Astrocyte (in vitro differentiated cells and primary cell): ENCODE data around the gene ANGPTL5. TPM values are rescaled to one million over a fixed set of nuclear protein-coding genes. Genes with fewer than 3 reads are reported as not detected.

Experiments used
- DNase-seq: peaks from one replicate; pipeline ENCODE4 v3.0.0-alpha.2; 2010; ENCODE audit warnings: low read depth
- FAIRE-seq: peaks from 2 replicates; lab custom pipeline; 2011; peaks lifted over from hg19 to GRCh38; lab: Jason Lieb, UNC
- H2AFZ ChIP-seq: 2 replicates; pipeline ENCODE4 v1.6.0; 2012; ENCODE audit warnings: low read depth, low read length, inconsistent platforms
- H3K27ac ChIP-seq: 2 replicates; pipeline ENCODE4 v1.5.1; 2011; ENCODE audit warnings: low read depth, low read length, inconsistent platforms
- H3K27me3 ChIP-seq: 2 replicates; pipeline ENCODE4 v1.6.0; 2011; ENCODE audit warnings: low read length, inconsistent platforms; ENCODE audit not compliant: insufficient read depth
- H3K36me3 ChIP-seq: 2 replicates; pipeline ENCODE4 v1.5.1; 2011; ENCODE audit warnings: low read length, inconsistent platforms; ENCODE audit not compliant: insufficient read depth
- H3K4me1 ChIP-seq: 2 replicates; pipeline ENCODE4 v1.5.1; 2011; ENCODE audit warnings: low read length, inconsistent platforms; ENCODE audit not compliant: insufficient read depth
- H3K4me2 ChIP-seq: 2 replicates; pipeline ENCODE4 v1.6.0; 2012; ENCODE audit warnings: low read length, inconsistent platforms
- H3K4me3 ChIP-seq: 2 replicates; pipeline ENCODE4 v1.5.1; 2011; ENCODE audit warnings: low read depth, mild to moderate bottlenecking, low read length, inconsistent platforms; ENCODE audit not compliant: insufficient read depth
- H3K79me2 ChIP-seq: 2 replicates; pipeline ENCODE4 v1.6.0; 2012; ENCODE audit warnings: mild to moderate bottlenecking, low read length, inconsistent platforms; ENCODE audit not compliant: insufficient read depth
- H3K9ac ChIP-seq: 2 replicates; pipeline ENCODE4 v1.6.0; 2012; ENCODE audit warnings: mild to moderate bottlenecking, low read length, inconsistent platforms
- H3K9me3 ChIP-seq: 2 replicates; pipeline ENCODE4 v1.5.1; 2012; ENCODE audit warnings: low read depth, mild to moderate bottlenecking, low read length, inconsistent platforms; ENCODE audit not compliant: insufficient read depth
- H4K20me1 ChIP-seq: 2 replicates; pipeline ENCODE4 v1.6.0; 2012; ENCODE audit warnings: low read length, inconsistent platforms; ENCODE audit not compliant: insufficient read depth
- H3K27ac Mint-ChIP-seq: one replicate; pipeline ENCODE4 v1.8.0; 2021; ENCODE audit warnings: mild to moderate bottlenecking, mixed read lengths; ENCODE audit not compliant: unreplicated experiment
- H3K27me3 Mint-ChIP-seq: one replicate; pipeline ENCODE4 v1.8.0; 2021; ENCODE audit warnings: low read depth, mixed read lengths; ENCODE audit not compliant: unreplicated experiment
- H3K36me3 Mint-ChIP-seq: one replicate; pipeline ENCODE4 v1.8.0; 2021; ENCODE audit warnings: low read depth, mixed read lengths; ENCODE audit not compliant: unreplicated experiment
- H3K4me1 Mint-ChIP-seq: one replicate; pipeline ENCODE4 v1.8.0; 2021; ENCODE audit warnings: low read depth, mixed read lengths; ENCODE audit not compliant: unreplicated experiment
- H3K4me3 Mint-ChIP-seq: one replicate; pipeline ENCODE4 v1.8.0; 2021; ENCODE audit warnings: mild to moderate bottlenecking, moderate library complexity, mixed read lengths; ENCODE audit not compliant: unreplicated experiment
- H3K9me3 Mint-ChIP-seq: one replicate; pipeline ENCODE4 v1.8.0; 2021; ENCODE audit warnings: mild to moderate bottlenecking, mixed read lengths; ENCODE audit not compliant: unreplicated experiment
- CTCF ChIP-seq: IDR thresholded peaks from 2 replicates; pipeline ENCODE4 v1.5.1; 2011; ENCODE audit warnings: low read depth, mild to moderate bottlenecking, inconsistent platforms, low read length, moderate library complexity; ENCODE audit not compliant: insufficient read depth
- EZH2 ChIP-seq: IDR thresholded peaks from 2 replicates; pipeline ENCODE4 v1.6.1; 2012; ENCODE audit warnings: mild to moderate bottlenecking, low read length, inconsistent platforms; ENCODE audit not compliant: insufficient read depth
- total RNA-seq: library from RNA; stranded (reverse); gene quantifications from 2 replicates; pipeline ENCODE4 v1.2.1, GENCODE V29; 2021

ANGPTL5 gene
- total RNA-seq, 1 donor from 2014 or later, result not detected

- Mint-ChIP-seq H3K4me3 (no peak overlapping the region), H3K4me1 (peaks cover 34% of the 10 kb centered on the region), H3K36me3 (peaks cover 1% of the 10 kb centered on the region), H3K27ac (peak overlapping the region; percentile 63), H3K27me3 (peaks cover 2% of the 10 kb centered on the region), H3K9me3 (peaks cover 6% of the 10 kb centered on the region)
- H3K36me3 ChIP-seq, result no peaks in the 10 kb centered on the region
- H4K20me1 ChIP-seq, result no peaks in the 10 kb centered on the region
- H3K27ac ChIP-seq, result peak overlapping the region; percentile 87
- no peak overlapping the region for H2AFZ ChIP-seq
- H3K4me1 ChIP-seq, result peaks cover 46% of the 10 kb centered on the region
- no peak overlapping the region for H3K4me3 ChIP-seq
- no peak overlapping the region for H3K9ac ChIP-seq
- no peak for TF ChIP-seq EZH2
- TF ChIP-seq CTCF, result no peak
- FAIRE-seq, result no peak
- no peaks in the 10 kb centered on the region for H3K79me2 ChIP-seq
- no peak overlapping the region for H3K4me2 ChIP-seq
- H3K9me3 ChIP-seq, result peaks cover 3% of the 10 kb centered on the region
- no peaks in the 10 kb centered on the region for H3K27me3 ChIP-seq
- no peak for DNase-seq
These were observed 52.2 kb downstream of the ANGPTL5 start for GRCh38 chr11:101864098-101864497.

- H3K36me3 Mint-ChIP-seq, result peaks cover 1% of the 10 kb centered on the region
- H2AFZ ChIP-seq, result no peak overlapping the region
- TF ChIP-seq EZH2, result no peak
- TF ChIP-seq CTCF, result no peak
- peaks cover 46% of the 10 kb centered on the region for H3K4me1 ChIP-seq
- H3K9ac ChIP-seq, result peak overlapping the region; percentile 67
- peaks cover 34% of the 10 kb centered on the region for H3K4me1 Mint-ChIP-seq
- no peaks in the 10 kb centered on the region for H3K36me3 ChIP-seq
- peak overlapping the region; percentile 91 for H3K27ac Mint-ChIP-seq
- peak; percentile 85 for FAIRE-seq
- peaks cover 6% of the 10 kb centered on the region for H3K9me3 Mint-ChIP-seq
- no peaks in the 10 kb centered on the region for H4K20me1 ChIP-seq
- peaks cover 2% of the 10 kb centered on the region for H3K27me3 Mint-ChIP-seq
- peak overlapping the region; percentile 87 for H3K27ac ChIP-seq
- H3K4me3 Mint-ChIP-seq, result peak overlapping the region; percentile 31
- no peaks in the 10 kb centered on the region for H3K79me2 ChIP-seq
- peaks cover 3% of the 10 kb centered on the region for H3K9me3 ChIP-seq
- H3K27me3 ChIP-seq, result no peaks in the 10 kb centered on the region
- peak; percentile 88 for DNase-seq
- peak overlapping the region; percentile 70 for H3K4me2 ChIP-seq
- no peak overlapping the region for H3K4me3 ChIP-seq
These were observed 53.0 kb downstream of the ANGPTL5 start for GRCh38 chr11:101863361-101863760.

GRCh38 chr11:101862391-101863233 is 53.7 kb downstream of the ANGPTL5 start:
- TF ChIP-seq EZH2, result no peak
- TF ChIP-seq CTCF, result peak; percentile 58
- Mint-ChIP-seq H3K4me3 (peak overlapping the region; percentile 31), H3K4me1 (peaks cover 28% of the 10 kb centered on the region), H3K9me3 (peaks cover 6% of the 10 kb centered on the region), H3K27ac (peak overlapping the region; percentile 91), H3K36me3 (peaks cover 1% of the 10 kb centered on the region), H3K27me3 (peaks cover 2% of the 10 kb centered on the region)
- no peak overlapping the region for H3K4me3 ChIP-seq
- H3K4me1 ChIP-seq, result peaks cover 39% of the 10 kb centered on the region
- no peaks in the 10 kb centered on the region for H4K20me1 ChIP-seq
- peak overlapping the region; percentile 67 for H3K9ac ChIP-seq
- DNase-seq, result peak; percentile 61
- H3K4me2 ChIP-seq, result peak overlapping the region; percentile 70
- H3K79me2 ChIP-seq, result no peaks in the 10 kb centered on the region
- H3K27me3 ChIP-seq, result no peaks in the 10 kb centered on the region
- peak overlapping the region; percentile 87 for H3K27ac ChIP-seq
- H3K36me3 ChIP-seq, result no peaks in the 10 kb centered on the region
- H3K9me3 ChIP-seq, result peaks cover 3% of the 10 kb centered on the region
- FAIRE-seq, result peak; percentile 89
- peak overlapping the region; percentile 0 for H2AFZ ChIP-seq
